GM23248 (cell line): ENCODE data around the gene LRRC3. TPM values are rescaled to one million over a fixed set of nuclear protein-coding genes. Genes with fewer than 3 reads are reported as not detected.

Source experiments
- DNase-seq: peaks from one replicate; pipeline ENCODE4 v3.0.0-alpha.2; 2015
- H2AFZ ChIP-seq: fragments of 200-600 bp; sonication (generic); 2 replicates; pipeline ENCODE4 v1.6.1; 2016; ENCODE audit warnings: antibody characterized with exemption
- H3F3A ChIP-seq: fragments of 200-600 bp; sonication (generic); 2 replicates; pipeline ENCODE4 v1.6.1; 2016; ENCODE audit warnings: mild to moderate bottlenecking, antibody characterized with exemption, mixed run types; ENCODE audit not compliant: insufficient read depth
- H3K27ac ChIP-seq: fragments of 200-600 bp; sonication (generic); 2 replicates; pipeline ENCODE4 v1.5.1; 2016; ENCODE audit warnings: mild to moderate bottlenecking
- H3K27me3 ChIP-seq: fragments of 200-600 bp; sonication (generic); replicated peaks from 2 replicates; pipeline ENCODE4 v1.6.1; 2016; ENCODE audit warnings: mild to moderate bottlenecking; ENCODE audit not compliant: insufficient read depth
- H3K36me3 ChIP-seq: fragments of 200-600 bp; sonication (generic); 2 replicates; pipeline ENCODE4 v1.6.1; 2016; ENCODE audit warnings: low read depth, mild to moderate bottlenecking
- H3K4me1 ChIP-seq: fragments of 200-600 bp; sonication (generic); 2 replicates; pipeline ENCODE4 v1.6.1; 2016; ENCODE audit warnings: mild to moderate bottlenecking; ENCODE audit not compliant: insufficient read depth
- H3K4me2 ChIP-seq: fragments of 200-600 bp; sonication (generic); one replicate; pipeline ENCODE4 v1.6.1; 2016; ENCODE audit warnings: mild to moderate bottlenecking; ENCODE audit not compliant: unreplicated experiment
- H3K4me3 ChIP-seq: fragments of 200-600 bp; sonication (generic); 2 replicates; pipeline ENCODE4 v1.5.1; 2016; ENCODE audit warnings: mild to moderate bottlenecking
- H3K79me2 ChIP-seq: fragments of 200-600 bp; sonication (generic); 2 replicates; pipeline ENCODE4 v1.6.1; 2016; ENCODE audit warnings: mild to moderate bottlenecking; ENCODE audit not compliant: insufficient read depth
- H3K9ac ChIP-seq: fragments of 200-600 bp; sonication (generic); 2 replicates; pipeline ENCODE4 v1.6.1; 2016; ENCODE audit warnings: mild to moderate bottlenecking
- H3K9me2 ChIP-seq: fragments of 200-600 bp; sonication (generic); 2 replicates; pipeline ENCODE4 v1.6.1; 2016; ENCODE audit warnings: mixed run types, mild to moderate bottlenecking, moderate library complexity; ENCODE audit not compliant: insufficient read depth
- H3K9me3 ChIP-seq: fragments of 200-600 bp; sonication (generic); one replicate; pipeline ENCODE4 v1.6.1; 2017; ENCODE audit warnings: low read depth
- H4K20me1 ChIP-seq: fragments of 200-600 bp; sonication (generic); 2 replicates; pipeline ENCODE4 v1.6.0; 2016; ENCODE audit not compliant: insufficient read depth
- EZH2 ChIP-seq: fragments of 200-600 bp; sonication (generic); IDR thresholded peaks from 2 replicates; pipeline ENCODE4 v1.6.1; 2018; ENCODE audit warnings: antibody characterized with exemption, mild to moderate bottlenecking; ENCODE audit not compliant: insufficient read depth, poor library complexity, severe bottlenecking
- EZH2phosphoT487 ChIP-seq: fragments of 200-600 bp; sonication (generic); IDR thresholded peaks from 2 replicates; pipeline ENCODE4 v1.6.1; 2018; ENCODE audit warnings: antibody characterized with exemption, moderate library complexity, mild to moderate bottlenecking, low read depth; ENCODE audit not compliant: insufficient read depth
- WGBS, 2 experiments: methylation state at CpG; one replicate each; pipeline ENCODE4 v1.1.6; 2015 to 2017; ENCODE audit warnings: low lambda C conversion rate in 2 of 2, low coverage in 1 of 2; ENCODE audit errors: missing lambda C conversion rate in 2 of 2; 5-methylcytosine and 5-hydroxymethylcytosine counted together
- in situ Hi-C: fragments of 300-500 bp; cut with MboI; formaldehyde crosslinking; loops from 2 replicates; pipeline ENCODE4 v1.15.0; 2020
- polyA plus RNA-seq: library from polyadenylated mRNA; unstranded; fragments of >200 nt; fragmentation: Nextera tagmentation; extraction: Ambion mirVana; gene quantifications from 2 replicates; pipeline ENCODE4 v1.2.1, GENCODE V29; 2016
- total RNA-seq: library from RNA; depleted of rRNA; stranded (reverse); fragments of >200 nt; shearing (Covaris generic); gene quantifications from 2 replicates; pipeline ENCODE4 v1.2.3, GENCODE V29; 2014

Gene LRRC3
- total and polyA plus RNA-seq, 2 experiments from 2014 or later: 0.29 to 0.32 TPM

DNA sequence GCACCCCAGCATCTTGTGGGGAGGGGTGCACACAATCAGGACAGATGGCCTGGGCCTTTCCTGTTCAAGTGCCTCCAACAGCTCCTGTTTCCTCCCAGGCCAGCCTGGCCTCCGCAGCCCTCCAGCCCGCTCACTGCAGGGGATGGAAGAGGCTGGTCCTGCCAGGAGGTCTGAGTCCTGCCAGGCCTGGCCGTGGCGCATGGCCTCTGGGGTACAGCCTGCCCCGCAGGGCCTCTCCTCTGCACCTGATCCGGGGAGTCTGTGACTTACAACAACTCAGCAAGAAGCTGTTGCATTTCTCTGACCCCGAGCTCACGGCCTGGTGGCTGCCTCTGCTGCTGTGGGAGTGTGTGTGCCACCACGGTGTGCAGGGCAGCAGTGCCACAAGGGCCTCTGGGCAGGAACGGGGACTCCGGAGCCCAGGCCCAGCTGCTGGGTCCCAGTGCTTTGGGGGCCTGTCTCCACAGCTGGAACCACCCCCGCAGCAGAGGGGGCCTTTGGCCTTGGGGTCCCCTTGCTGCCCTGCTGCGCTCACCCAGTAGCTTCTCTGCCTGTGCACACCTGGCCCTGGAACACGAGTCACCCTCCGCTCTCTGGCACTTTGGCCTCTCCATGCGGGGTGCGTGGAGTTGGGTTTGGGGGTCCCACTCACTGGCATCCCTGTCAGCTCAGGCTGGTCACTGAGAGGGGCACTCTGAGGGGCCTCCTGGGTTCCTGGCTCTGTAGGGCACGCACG, 17.4 kb upstream of the LRRC3 start:
- H3K9ac ChIP-seq: no peak overlapping the region
- WGBS, 2 experiments: 53 to 54% methylated on average over 15 to 19 of the region's 19 CpGs

DNA sequence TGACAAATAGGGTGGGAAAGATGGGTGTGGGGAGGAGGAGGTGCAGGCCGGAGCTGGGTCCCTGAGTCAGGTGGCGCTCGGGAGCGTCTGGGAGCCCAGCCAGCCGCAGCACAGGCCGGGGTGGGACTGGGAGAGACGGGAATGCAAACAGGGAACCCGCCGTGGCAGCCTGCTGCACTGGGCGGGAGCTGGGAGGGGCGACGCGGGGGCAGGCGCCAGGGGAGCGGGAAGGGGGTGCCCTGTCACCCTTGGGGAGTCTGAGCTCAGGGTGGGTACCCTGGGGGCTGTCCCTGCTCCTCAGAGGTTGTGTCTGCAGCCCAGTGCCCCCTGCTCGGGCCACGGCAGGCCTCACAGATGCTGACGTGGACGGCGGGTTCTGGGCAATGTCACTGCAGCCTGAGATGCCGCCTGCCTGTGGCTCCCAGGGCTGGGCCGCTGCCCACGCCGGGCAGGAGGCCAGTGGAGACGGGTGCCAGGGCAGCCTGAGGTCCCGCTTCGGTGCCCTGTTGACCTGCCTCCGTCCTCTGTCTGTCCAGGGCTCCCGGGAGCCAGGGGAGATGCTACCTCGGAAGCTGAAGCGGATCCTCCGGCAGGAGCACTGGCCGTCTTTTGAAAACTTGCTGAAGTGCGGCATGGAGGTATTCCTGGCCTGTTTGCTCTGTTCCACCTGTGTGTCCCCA, 16.6 kb upstream of the LRRC3 start:
- Histone ChIP-seq H2AFZ (no peak overlapping the region), H3K9me2 (no peaks in the 10 kb centered on the region), H4K20me1 (no peaks in the 10 kb centered on the region), H3K9me3 (no peaks in the 10 kb centered on the region), H3K36me3 (no peaks in the 10 kb centered on the region), H3K79me2 (no peaks in the 10 kb centered on the region), H3K27me3 (peaks cover 3% of the 10 kb centered on the region; the same call in 1 of the 2 replicates), H3K4me3 (no peak overlapping the region), H3K9ac (no peak overlapping the region), H3K27ac (no peak overlapping the region), H3K4me2 (no peak overlapping the region), H3F3A (no peaks in the 10 kb centered on the region), H3K4me1 (no peaks in the 10 kb centered on the region)
- no peak for DNase-seq
- no peak for TF ChIP-seq EZH2phosphoT487
- 29 to 50% methylated on average over 13 to 34 of the region's 34 CpGs for WGBS, 2 experiments
- in situ Hi-C loops: no loop called here

More for the DNA sequence above, 17.4 kb upstream of the LRRC3 start:
- no peaks in the 10 kb centered on the region for H3K4me1 ChIP-seq
- in situ Hi-C loops: no loop called here
- TF ChIP-seq EZH2phosphoT487: no peak
- TF ChIP-seq EZH2: no peak
- H3K4me2 ChIP-seq: no peak overlapping the region
- no peaks in the 10 kb centered on the region for H3K9me3 ChIP-seq
- no peaks in the 10 kb centered on the region for H4K20me1 ChIP-seq
- H3K4me3 ChIP-seq: no peak overlapping the region
- DNase-seq: no peak
- H2AFZ ChIP-seq: no peak overlapping the region
- no peak overlapping the region for H3K27ac ChIP-seq
- peaks cover 3% of the 10 kb centered on the region; the same call in 1 of the 2 replicates for H3K27me3 ChIP-seq
- H3K9me2 ChIP-seq: no peaks in the 10 kb centered on the region
- H3K36me3 ChIP-seq: no peaks in the 10 kb centered on the region
- H3F3A ChIP-seq: no peaks in the 10 kb centered on the region
- H3K79me2 ChIP-seq: no peaks in the 10 kb centered on the region

DNA sequence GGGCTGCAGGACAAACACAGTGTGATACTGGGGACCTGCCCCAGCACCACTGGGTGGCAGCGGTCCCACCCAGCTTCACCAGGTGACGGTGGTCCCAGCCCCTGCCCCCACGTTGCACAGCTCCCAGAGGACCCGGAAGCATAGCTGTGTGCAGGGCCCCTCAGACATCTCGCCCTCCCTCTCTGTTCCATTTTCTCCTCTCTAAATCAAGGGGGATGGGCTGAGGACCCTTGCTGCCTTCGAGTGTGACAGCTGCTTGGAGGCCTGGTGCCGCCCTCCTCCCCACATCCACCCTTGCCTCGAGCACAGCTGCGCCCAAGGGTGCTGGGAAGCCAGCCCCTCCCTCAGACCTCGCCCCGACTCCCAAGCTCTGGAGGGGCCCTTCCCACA, 16.1 kb upstream of the LRRC3 start:
- in situ Hi-C loops: no loop called here
- no peaks in the 10 kb centered on the region for H3K9me2 ChIP-seq
- no peaks in the 10 kb centered on the region for H3K79me2 ChIP-seq
- no peaks in the 10 kb centered on the region for H4K20me1 ChIP-seq
- H3F3A ChIP-seq: no peaks in the 10 kb centered on the region
- H3K9ac ChIP-seq: no peak overlapping the region
- no peak for TF ChIP-seq EZH2phosphoT487
- TF ChIP-seq EZH2: no peak
- DNase-seq: no peak
- no peaks in the 10 kb centered on the region for H3K36me3 ChIP-seq
- H3K27me3 ChIP-seq: peaks cover 3% of the 10 kb centered on the region; the same call in 1 of the 2 replicates
- 39 to 40% methylated on average over 9 to 11 of the region's 11 CpGs for WGBS, 2 experiments
- H3K27ac ChIP-seq: no peak overlapping the region
- no peak overlapping the region for H3K4me2 ChIP-seq
- no peak overlapping the region for H2AFZ ChIP-seq
- H3K4me1 ChIP-seq: no peaks in the 10 kb centered on the region
- H3K9me3 ChIP-seq: no peaks in the 10 kb centered on the region
- H3K4me3 ChIP-seq: no peak overlapping the region

DNA sequence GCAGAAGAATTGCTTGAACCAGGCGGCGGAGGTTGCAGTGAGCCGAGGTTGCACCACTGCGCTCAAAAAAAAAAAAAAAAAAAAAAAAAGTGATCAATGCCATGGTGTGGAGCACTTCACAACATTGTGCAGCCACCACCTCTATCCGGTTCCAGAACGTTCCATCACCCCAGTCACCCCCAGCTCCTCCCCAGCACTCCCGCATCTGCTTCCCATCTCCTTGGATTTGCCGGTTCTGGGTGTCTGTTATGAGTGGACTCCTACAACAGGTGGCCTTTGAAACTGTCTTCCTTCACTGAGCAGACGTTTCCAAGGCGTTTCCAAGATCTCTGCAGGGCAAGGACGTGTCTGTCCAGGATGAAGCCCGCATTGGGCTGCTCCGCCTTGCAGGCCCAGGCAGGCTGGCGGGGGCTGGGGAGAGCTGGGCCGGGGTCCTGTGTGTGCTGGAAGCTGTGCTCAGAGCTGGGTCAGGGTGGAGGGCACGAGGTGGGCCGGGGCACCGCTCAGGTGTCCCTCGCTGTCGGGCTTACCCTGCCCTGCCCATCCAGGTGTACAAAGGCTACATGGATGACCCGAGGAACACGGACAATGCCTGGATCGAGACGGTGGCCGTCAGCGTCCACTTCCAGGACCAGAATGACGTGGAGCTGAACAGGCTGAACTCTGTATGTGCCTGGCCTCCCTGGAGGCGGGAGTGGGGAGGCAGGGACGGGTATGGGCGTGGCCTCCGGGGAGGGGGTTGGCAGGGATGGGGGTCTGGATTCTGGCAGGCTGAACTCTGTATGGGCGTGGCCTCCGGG, 14.9 kb upstream of the LRRC3 start:
- no peak for DNase-seq
- H3F3A ChIP-seq: no peaks in the 10 kb centered on the region
- TF ChIP-seq EZH2phosphoT487 (no peak), EZH2 (no peak)
- no peak overlapping the region for H3K4me3 ChIP-seq
- no peaks in the 10 kb centered on the region for H3K9me2 ChIP-seq
- no peaks in the 10 kb centered on the region for H3K9me3 ChIP-seq
- H3K27me3 ChIP-seq: peaks cover 10% of the 10 kb centered on the region; the same call in 1 of the 2 replicates
- no peak overlapping the region for H3K27ac ChIP-seq
- H3K79me2 ChIP-seq: no peaks in the 10 kb centered on the region
- no peaks in the 10 kb centered on the region for H3K36me3 ChIP-seq
- in situ Hi-C loops: no loop called here
- 23 to 28% methylated on average over 22 to 29 of the region's 33 CpGs for WGBS, 2 experiments
- no peak overlapping the region for H3K4me2 ChIP-seq
- no peaks in the 10 kb centered on the region for H3K4me1 ChIP-seq
- no peak overlapping the region for H2AFZ ChIP-seq
- no peak overlapping the region for H3K9ac ChIP-seq
- no peaks in the 10 kb centered on the region for H4K20me1 ChIP-seq
